Keratinocyte (primary cell): Measurements from ENCODE around the gene CPLX3.

Experiments
- EZH2 ChIP-seq: IDR thresholded peaks from one replicate; pipeline ENCODE4 v1.6.1; 2012; ENCODE audit warnings: inconsistent platforms, mild to moderate bottlenecking, low read length, moderate library complexity
- TF ChIP-seq, protein P1 (sequence below), 3 experiments: IDR thresholded peaks in 1 of 3; conservative IDR thresholded peaks in 1 of 3; optimal IDR thresholded peaks in 1 of 3; 2 replicates in 2 of 3; 3 replicates in 1 of 3; pipeline versions ENCODE3 to v1.5.1; 2011; ENCODE audit warnings: low read length in 3 of 3, mild to moderate bottlenecking in 3 of 3, moderate library complexity in 2 of 3, control low read depth in 1 of 3, inconsistent platforms in 1 of 3; ENCODE audit not compliant: insufficient read depth in 2 of 3; ENCODE audit errors: extremely low read depth in 1 of 3

DNA sequence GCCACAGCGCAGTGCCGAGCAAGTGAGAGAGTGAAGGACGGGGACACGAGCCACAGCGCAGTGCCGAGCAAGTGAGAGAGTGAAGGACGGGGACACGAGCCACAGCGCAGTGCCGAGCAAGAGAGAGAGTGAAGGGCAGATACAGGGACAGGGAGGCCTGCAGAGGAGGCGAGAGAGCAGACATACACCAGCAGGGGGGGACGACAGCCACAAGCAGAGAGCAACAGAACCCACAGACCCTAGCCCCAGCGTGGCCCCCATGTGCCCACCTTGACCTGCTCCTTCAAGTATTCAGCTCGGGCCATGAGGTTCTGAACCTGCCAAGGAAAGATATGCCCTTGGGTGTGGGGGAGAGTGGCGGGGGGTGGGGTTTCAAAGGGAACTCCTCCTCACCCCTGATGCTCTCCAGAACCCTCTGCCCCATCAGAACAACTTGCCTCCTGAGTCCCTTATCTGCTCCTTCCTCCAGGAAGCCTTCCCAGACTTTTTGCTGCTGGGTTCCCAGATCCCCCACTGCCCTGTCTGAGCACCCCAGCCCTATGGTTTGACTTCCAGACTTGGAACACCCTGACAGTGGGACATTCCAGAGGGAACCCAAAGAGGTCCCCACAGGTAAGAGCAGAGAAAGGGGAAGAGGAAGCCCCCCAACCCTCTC is 11.2 kb downstream of the CPLX3 start:
- TF ChIP-seq, protein P1, sequence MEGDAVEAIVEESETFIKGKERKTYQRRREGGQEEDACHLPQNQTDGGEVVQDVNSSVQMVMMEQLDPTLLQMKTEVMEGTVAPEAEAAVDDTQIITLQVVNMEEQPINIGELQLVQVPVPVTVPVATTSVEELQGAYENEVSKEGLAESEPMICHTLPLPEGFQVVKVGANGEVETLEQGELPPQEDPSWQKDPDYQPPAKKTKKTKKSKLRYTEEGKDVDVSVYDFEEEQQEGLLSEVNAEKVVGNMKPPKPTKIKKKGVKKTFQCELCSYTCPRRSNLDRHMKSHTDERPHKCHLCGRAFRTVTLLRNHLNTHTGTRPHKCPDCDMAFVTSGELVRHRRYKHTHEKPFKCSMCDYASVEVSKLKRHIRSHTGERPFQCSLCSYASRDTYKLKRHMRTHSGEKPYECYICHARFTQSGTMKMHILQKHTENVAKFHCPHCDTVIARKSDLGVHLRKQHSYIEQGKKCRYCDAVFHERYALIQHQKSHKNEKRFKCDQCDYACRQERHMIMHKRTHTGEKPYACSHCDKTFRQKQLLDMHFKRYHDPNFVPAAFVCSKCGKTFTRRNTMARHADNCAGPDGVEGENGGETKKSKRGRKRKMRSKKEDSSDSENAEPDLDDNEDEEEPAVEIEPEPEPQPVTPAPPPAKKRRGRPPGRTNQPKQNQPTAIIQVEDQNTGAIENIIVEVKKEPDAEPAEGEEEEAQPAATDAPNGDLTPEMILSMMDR (optimal IDR thresholded peaks at IDR 0.05 in 1 of 3, IDR thresholded peaks at IDR 0.05 in 1 of 3, conservative IDR thresholded peaks at IDR 0.05 in 1 of 3; ENCODE audit: extremely low read depth in 1 of 3, insufficient read depth in 2 of 3, low read length in 3 of 3): peak in 1 of 3 experiments; percentile 18
- TF ChIP-seq EZH2: no peak
